Measurements from ENCODE around the gene ARL4D.

The ARL4D gene

DNA sequence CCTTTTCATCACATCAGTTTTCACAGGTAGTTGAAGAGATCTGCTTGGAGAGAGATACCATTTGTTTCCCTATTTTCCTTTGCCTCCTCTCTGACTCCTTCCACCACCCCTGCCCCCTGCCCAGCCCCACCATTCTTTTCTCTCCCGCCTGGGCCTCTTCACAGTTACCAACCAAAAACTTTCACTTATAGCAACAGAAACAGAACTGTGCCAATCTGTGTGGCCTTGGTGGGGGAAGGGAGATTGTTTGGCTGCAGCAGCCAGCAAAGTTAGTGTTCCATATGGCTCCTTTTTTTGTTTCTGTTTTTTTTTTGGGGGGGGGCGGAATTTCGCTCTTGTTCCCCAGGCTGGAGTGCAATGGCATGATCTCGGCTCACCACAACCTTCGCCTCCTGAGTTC, 17.2 kb upstream of the ARL4D start:
- H3K27ac ChIP-seq (ENCODE audit: low read depth, low read length): no peak overlapping the region
- no peak overlapping the region for H2BK5ac ChIP-seq (ENCODE audit: low read depth, low read length, poor library complexity)
- no peak for DNase-seq
- H3K36me3 ChIP-seq (ENCODE audit: control insufficient read depth in 1 of 2, insufficient read depth in 2 of 2, low read length in 2 of 2): no peaks in the 10 kb centered on the region
- H2AK5ac ChIP-seq (ENCODE audit: low read length): no peak overlapping the region
- no peak overlapping the region for H3K23ac ChIP-seq (ENCODE audit: low read length)
- WGBS (ENCODE audit: extremely low coverage, insufficient coverage, insufficient read length): no CpG with 5 or more reads among the region's 5 CpGs
- no peak overlapping the region for H3K14ac ChIP-seq (ENCODE audit: low read length)
- no peaks in the 10 kb centered on the region for H3K27me3 ChIP-seq (ENCODE audit: insufficient read depth, low read length)
- no peaks in the 10 kb centered on the region for H3K79me1 ChIP-seq (ENCODE audit: low read length)
- no peak overlapping the region for H2BK12ac ChIP-seq (ENCODE audit: low read length)
- no peak overlapping the region for H2BK120ac ChIP-seq (ENCODE audit: insufficient read depth, low read length, poor library complexity)
- no peak overlapping the region for H3K4ac ChIP-seq (ENCODE audit: low read depth, low read length)
- H3K4me1 ChIP-seq (ENCODE audit: control insufficient read depth in 1 of 2, insufficient read depth in 2 of 2, low read length in 2 of 2): no peaks in the 10 kb centered on the region
- no peak overlapping the region for H4K91ac ChIP-seq (ENCODE audit: low read depth, low read length)
- no peaks in the 10 kb centered on the region for H3K79me2 ChIP-seq (ENCODE audit: control insufficient read depth, insufficient read depth, low read length, poor library complexity)
- H4K12ac ChIP-seq (ENCODE audit: low read depth, low read length): no peak overlapping the region
- no peak overlapping the region for H3K4me2 ChIP-seq (ENCODE audit: low read length)
- H3K18ac ChIP-seq (ENCODE audit: low read length): no peak overlapping the region
- no peak overlapping the region for H4K8ac ChIP-seq (ENCODE audit: low read depth, low read length)
- no peak overlapping the region for H3K4me3 ChIP-seq (ENCODE audit: low read depth, low read length)
- peaks cover 15% of the 10 kb centered on the region for H3K9me3 ChIP-seq (ENCODE audit: insufficient read depth, low read depth, low read length)
- no peak overlapping the region for H2AFZ ChIP-seq (ENCODE audit: insufficient read depth, low read length, poor library complexity)
- H3K9ac ChIP-seq (ENCODE audit: low read length): no peak overlapping the region

DNA sequence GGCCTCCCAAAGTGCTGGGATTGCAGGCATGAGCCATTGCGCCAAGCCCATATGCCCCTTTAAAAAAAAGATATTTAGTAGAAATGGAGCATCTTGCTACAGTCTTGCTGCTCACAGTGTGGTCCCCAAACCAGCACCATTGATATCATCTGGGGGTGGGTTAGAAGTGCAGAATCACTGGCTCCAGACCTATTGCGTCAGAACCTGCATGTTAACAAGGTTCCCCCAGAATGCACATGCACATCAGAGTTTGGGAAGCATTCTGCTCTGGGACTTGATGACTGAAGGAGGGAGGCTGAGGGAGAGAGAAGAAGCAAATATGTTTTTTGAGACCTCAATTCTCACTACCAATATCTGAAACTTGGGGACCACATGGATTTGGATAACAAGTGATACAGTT, 16.0 kb upstream of the ARL4D start:
- H2BK12ac ChIP-seq (ENCODE audit: low read length): no peak overlapping the region
- H3K36me3 ChIP-seq (ENCODE audit: control insufficient read depth in 1 of 2, insufficient read depth in 2 of 2, low read length in 2 of 2): no peaks in the 10 kb centered on the region
- no peak overlapping the region for H3K4me2 ChIP-seq (ENCODE audit: low read length)
- peaks cover 13% of the 10 kb centered on the region for H3K9me3 ChIP-seq (ENCODE audit: insufficient read depth, low read depth, low read length)
- H3K23ac ChIP-seq (ENCODE audit: low read length): no peak overlapping the region
- no peak for DNase-seq
- no peaks in the 10 kb centered on the region for H3K4me1 ChIP-seq (ENCODE audit: control insufficient read depth in 1 of 2, insufficient read depth in 2 of 2, low read length in 2 of 2)
- H3K9ac ChIP-seq (ENCODE audit: low read length): no peak overlapping the region
- H4K12ac ChIP-seq (ENCODE audit: low read depth, low read length): no peak overlapping the region
- no peaks in the 10 kb centered on the region for H3K27me3 ChIP-seq (ENCODE audit: insufficient read depth, low read length)
- no peaks in the 10 kb centered on the region for H3K79me2 ChIP-seq (ENCODE audit: control insufficient read depth, insufficient read depth, low read length, poor library complexity)
- H2AFZ ChIP-seq (ENCODE audit: insufficient read depth, low read length, poor library complexity): no peak overlapping the region
- H3K18ac ChIP-seq (ENCODE audit: low read length): no peak overlapping the region
- no peak overlapping the region for H4K91ac ChIP-seq (ENCODE audit: low read depth, low read length)
- WGBS (ENCODE audit: extremely low coverage, insufficient coverage, insufficient read length): no CpG with 5 or more reads among the region's 2 CpGs
- H2BK120ac ChIP-seq (ENCODE audit: insufficient read depth, low read length, poor library complexity): no peak overlapping the region
- H3K79me1 ChIP-seq (ENCODE audit: low read length): no peaks in the 10 kb centered on the region
- H3K4ac ChIP-seq (ENCODE audit: low read depth, low read length): no peak overlapping the region
- H4K8ac ChIP-seq (ENCODE audit: low read depth, low read length): no peak overlapping the region
- no peak overlapping the region for H2AK5ac ChIP-seq (ENCODE audit: low read length)
- no peak overlapping the region for H2BK5ac ChIP-seq (ENCODE audit: low read depth, low read length, poor library complexity)
- no peak overlapping the region for H3K14ac ChIP-seq (ENCODE audit: low read length)
- no peak overlapping the region for H3K4me3 ChIP-seq (ENCODE audit: low read depth, low read length)
- H3K27ac ChIP-seq (ENCODE audit: low read depth, low read length): no peak overlapping the region

DNA sequence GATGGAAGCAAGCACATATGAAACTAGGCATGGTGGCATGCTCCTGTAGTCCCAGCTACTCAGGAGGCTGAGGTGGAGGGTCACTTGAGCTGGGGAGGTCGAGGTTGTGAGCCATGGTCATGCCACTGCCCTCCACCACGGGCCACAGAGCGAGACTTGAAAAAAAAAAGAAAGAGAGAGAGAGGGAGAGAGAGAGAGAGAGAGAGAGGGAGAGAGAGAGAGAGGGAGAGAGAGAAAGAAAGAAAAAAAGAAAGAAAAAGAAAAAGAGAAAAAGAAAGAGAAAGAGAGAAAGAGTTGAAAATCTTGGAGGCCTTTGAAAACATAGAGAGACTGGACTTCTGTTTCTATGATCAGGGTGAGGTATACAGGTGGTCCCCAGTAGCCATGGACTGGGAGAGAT, 15.4 kb upstream of the ARL4D start:
- no peak overlapping the region for H3K4me2 ChIP-seq (ENCODE audit: low read length)
- H3K14ac ChIP-seq (ENCODE audit: low read length): no peak overlapping the region
- H2BK12ac ChIP-seq (ENCODE audit: low read length): no peak overlapping the region
- no peak overlapping the region for H2AK5ac ChIP-seq (ENCODE audit: low read length)
- no peak overlapping the region for H3K18ac ChIP-seq (ENCODE audit: low read length)
- no peak overlapping the region for H4K8ac ChIP-seq (ENCODE audit: low read depth, low read length)
- DNase-seq: no peak
- H3K9ac ChIP-seq (ENCODE audit: low read length): no peak overlapping the region
- no peak overlapping the region for H3K27ac ChIP-seq (ENCODE audit: low read depth, low read length)
- H3K79me1 ChIP-seq (ENCODE audit: low read length): peaks cover 2% of the 10 kb centered on the region
- no peak overlapping the region for H2BK5ac ChIP-seq (ENCODE audit: low read depth, low read length, poor library complexity)
- H4K12ac ChIP-seq (ENCODE audit: low read depth, low read length): no peak overlapping the region
- H2BK120ac ChIP-seq (ENCODE audit: insufficient read depth, low read length, poor library complexity): no peak overlapping the region
- no CpG with 5 or more reads among the region's 3 CpGs for WGBS (ENCODE audit: extremely low coverage, insufficient coverage, insufficient read length)
- no peaks in the 10 kb centered on the region for H3K79me2 ChIP-seq (ENCODE audit: control insufficient read depth, insufficient read depth, low read length, poor library complexity)
- no peak overlapping the region for H3K23ac ChIP-seq (ENCODE audit: low read length)
- H4K91ac ChIP-seq (ENCODE audit: low read depth, low read length): no peak overlapping the region
- no peak overlapping the region for H3K4ac ChIP-seq (ENCODE audit: low read depth, low read length)
- no peak overlapping the region for H3K4me3 ChIP-seq (ENCODE audit: low read depth, low read length)
- no peak overlapping the region for H2AFZ ChIP-seq (ENCODE audit: insufficient read depth, low read length, poor library complexity)
- no peaks in the 10 kb centered on the region for H3K27me3 ChIP-seq (ENCODE audit: insufficient read depth, low read length)
- peaks cover 13% of the 10 kb centered on the region for H3K9me3 ChIP-seq (ENCODE audit: insufficient read depth, low read depth, low read length)
- H3K4me1 ChIP-seq (ENCODE audit: control insufficient read depth in 1 of 2, insufficient read depth in 2 of 2, low read length in 2 of 2): no peaks in the 10 kb centered on the region
- no peaks in the 10 kb centered on the region for H3K36me3 ChIP-seq (ENCODE audit: control insufficient read depth in 1 of 2, insufficient read depth in 2 of 2, low read length in 2 of 2)

DNA sequence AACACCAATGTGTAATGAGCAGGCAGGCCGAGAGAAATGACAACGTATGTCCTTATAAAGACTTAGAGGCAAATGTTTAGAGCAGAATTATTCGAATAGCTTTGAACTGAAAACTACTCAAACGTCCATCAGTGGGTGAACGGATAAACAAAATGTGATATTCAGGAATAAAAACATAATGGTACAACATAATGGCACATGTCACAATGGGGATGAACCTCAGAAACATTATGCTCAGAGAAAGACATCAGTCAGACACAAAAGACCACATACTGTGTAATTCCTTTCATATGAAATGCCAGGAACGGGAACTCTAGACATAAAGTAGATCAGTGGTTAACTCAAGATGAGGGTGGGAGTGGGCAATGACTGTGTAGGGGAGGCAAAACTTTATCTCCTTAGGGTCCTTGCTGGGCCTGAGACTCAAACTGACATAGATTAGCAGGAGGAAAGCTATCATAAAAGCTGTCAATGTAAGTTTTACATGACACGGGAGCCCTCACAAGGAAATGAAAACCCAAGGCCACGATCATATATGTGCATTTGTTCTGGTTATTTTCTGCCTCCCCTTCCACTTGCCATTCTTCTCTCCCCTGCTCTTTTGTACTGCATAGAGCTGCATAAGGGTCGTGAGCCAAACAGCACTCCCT, 14.8 kb upstream of the ARL4D start:
- H3K23ac ChIP-seq (ENCODE audit: low read length): no peak overlapping the region
- H3K9me3 ChIP-seq (ENCODE audit: insufficient read depth, low read depth, low read length): peaks cover 13% of the 10 kb centered on the region
- DNase-seq: no peak
- no peak overlapping the region for H3K4me3 ChIP-seq (ENCODE audit: low read depth, low read length)
- no peak overlapping the region for H2BK120ac ChIP-seq (ENCODE audit: insufficient read depth, low read length, poor library complexity)
- H2BK5ac ChIP-seq (ENCODE audit: low read depth, low read length, poor library complexity): no peak overlapping the region
- H3K27me3 ChIP-seq (ENCODE audit: insufficient read depth, low read length): no peaks in the 10 kb centered on the region
- H3K14ac ChIP-seq (ENCODE audit: low read length): no peak overlapping the region
- H3K79me1 ChIP-seq (ENCODE audit: low read length): peaks cover 8% of the 10 kb centered on the region
- no peak overlapping the region for H4K8ac ChIP-seq (ENCODE audit: low read depth, low read length)
- no peak overlapping the region for H3K4me2 ChIP-seq (ENCODE audit: low read length)
- no peaks in the 10 kb centered on the region for H3K4me1 ChIP-seq (ENCODE audit: control insufficient read depth in 1 of 2, insufficient read depth in 2 of 2, low read length in 2 of 2)
- H4K91ac ChIP-seq (ENCODE audit: low read depth, low read length): no peak overlapping the region
- H3K4ac ChIP-seq (ENCODE audit: low read depth, low read length): no peak overlapping the region
- H3K27ac ChIP-seq (ENCODE audit: low read depth, low read length): no peak overlapping the region
- no peak overlapping the region for H4K12ac ChIP-seq (ENCODE audit: low read depth, low read length)
- no peak overlapping the region for H2AFZ ChIP-seq (ENCODE audit: insufficient read depth, low read length, poor library complexity)
- no peak overlapping the region for H3K9ac ChIP-seq (ENCODE audit: low read length)
- peaks cover 2% of the 10 kb centered on the region for H3K79me2 ChIP-seq (ENCODE audit: control insufficient read depth, insufficient read depth, low read length, poor library complexity)
- WGBS (ENCODE audit: extremely low coverage, insufficient coverage, insufficient read length): no CpG with 5 or more reads among the region's 9 CpGs
- no peak overlapping the region for H3K18ac ChIP-seq (ENCODE audit: low read length)
- no peaks in the 10 kb centered on the region for H3K36me3 ChIP-seq (ENCODE audit: control insufficient read depth in 1 of 2, insufficient read depth in 2 of 2, low read length in 2 of 2)
- H2AK5ac ChIP-seq (ENCODE audit: low read length): no peak overlapping the region
- H2BK12ac ChIP-seq (ENCODE audit: low read length): no peak overlapping the region
